ENCODE results near the gene ORC3. TPM values are rescaled to one million over a fixed set of nuclear protein-coding genes. Genes with fewer than 3 reads are reported as not detected.
A peak's percentile ranks its signal among the peaks of the same experiment; 100 is the strongest.
"Not testable (repeated sequence)": the region's sequence is repeated elsewhere in the genome, so short reads cannot be mapped to it uniquely, and the experiment has no call there.

ORC3 gene
- total RNA-seq, 6 donors from 2014 or later: 10.3 to 27.2 (median 17.2) TPM

DNA sequence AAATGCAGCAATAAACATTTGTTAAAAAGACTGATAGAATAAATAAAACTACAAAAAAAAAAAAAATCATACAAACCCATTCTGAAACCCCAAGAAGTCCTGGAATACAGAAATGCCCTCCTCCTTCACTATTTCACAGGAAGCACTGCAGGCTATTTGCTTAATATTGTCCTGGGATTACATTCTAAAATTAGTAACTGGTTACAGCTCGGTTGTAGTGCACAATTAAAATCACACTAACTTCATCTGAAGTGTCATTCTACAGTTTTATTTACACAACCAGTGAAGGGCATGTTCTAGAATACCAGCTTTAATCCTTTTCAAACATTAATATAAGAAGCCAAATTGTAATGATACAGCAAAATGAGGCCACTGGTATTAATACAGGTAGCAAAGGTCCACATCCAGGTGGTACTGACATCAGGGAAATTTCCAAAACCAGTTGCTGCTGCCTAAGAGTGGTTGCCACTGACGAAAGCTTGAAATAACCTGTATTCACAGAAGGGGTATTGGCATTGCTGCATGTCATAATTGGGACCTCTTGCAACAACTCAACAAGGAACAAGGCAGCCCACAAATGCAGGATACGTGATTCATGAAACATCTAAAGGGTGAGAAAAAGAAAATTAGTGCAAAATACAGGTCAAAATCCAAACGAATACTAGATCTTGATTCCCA lies 85.2 kb downstream of the ORC3 start:
- TF ChIP-seq, protein P1, sequence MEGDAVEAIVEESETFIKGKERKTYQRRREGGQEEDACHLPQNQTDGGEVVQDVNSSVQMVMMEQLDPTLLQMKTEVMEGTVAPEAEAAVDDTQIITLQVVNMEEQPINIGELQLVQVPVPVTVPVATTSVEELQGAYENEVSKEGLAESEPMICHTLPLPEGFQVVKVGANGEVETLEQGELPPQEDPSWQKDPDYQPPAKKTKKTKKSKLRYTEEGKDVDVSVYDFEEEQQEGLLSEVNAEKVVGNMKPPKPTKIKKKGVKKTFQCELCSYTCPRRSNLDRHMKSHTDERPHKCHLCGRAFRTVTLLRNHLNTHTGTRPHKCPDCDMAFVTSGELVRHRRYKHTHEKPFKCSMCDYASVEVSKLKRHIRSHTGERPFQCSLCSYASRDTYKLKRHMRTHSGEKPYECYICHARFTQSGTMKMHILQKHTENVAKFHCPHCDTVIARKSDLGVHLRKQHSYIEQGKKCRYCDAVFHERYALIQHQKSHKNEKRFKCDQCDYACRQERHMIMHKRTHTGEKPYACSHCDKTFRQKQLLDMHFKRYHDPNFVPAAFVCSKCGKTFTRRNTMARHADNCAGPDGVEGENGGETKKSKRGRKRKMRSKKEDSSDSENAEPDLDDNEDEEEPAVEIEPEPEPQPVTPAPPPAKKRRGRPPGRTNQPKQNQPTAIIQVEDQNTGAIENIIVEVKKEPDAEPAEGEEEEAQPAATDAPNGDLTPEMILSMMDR (IDR thresholded peaks at IDR 0.05): no peak
- TF ChIP-seq POLR2A (IDR thresholded peaks at IDR 0.05): no peak
- no peak for TF ChIP-seq EP300 (IDR thresholded peaks at IDR 0.05)
- no peak for TF ChIP-seq POLR2AphosphoS5 (IDR thresholded peaks at IDR 0.05)

DNA sequence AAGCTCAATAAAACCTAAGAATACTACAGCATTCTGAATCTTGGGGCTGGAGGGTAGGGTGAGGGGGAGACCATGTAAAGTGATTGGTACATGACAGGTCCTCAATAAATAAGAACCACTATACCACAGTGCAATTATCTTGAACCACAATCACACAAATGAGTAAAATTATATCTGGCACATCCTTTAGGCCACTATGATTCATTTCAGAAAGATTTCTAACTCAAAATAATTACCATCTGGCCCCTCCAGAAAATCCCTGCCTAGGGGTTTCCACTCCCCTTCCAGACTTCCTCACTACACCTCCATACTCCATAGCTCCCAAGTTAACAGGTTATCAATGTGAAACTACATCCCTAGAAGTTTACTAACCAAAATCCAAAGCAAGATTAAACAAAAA lies 92.4 kb downstream of the ORC3 start:
- no peak for ATAC-seq (ENCODE audit: low FRiP score in 2 of 2)
- peaks cover 3 to 34% (median 8%) of the 10 kb centered on the region in 4 donors for H3K36me3 ChIP-seq
- no peak for DNase-seq
- no peak overlapping the region for H3K27ac ChIP-seq
- no peaks in the 10 kb centered on the region for H3K27me3 ChIP-seq
- TF ChIP-seq POLR2A (IDR thresholded peaks at IDR 0.05) (no peak), EP300 (IDR thresholded peaks at IDR 0.05) (no peak), POLR2AphosphoS5 (IDR thresholded peaks at IDR 0.05) (no peak)
- TF ChIP-seq, protein P1 (IDR thresholded peaks at IDR 0.05): no peak
- H3K4me1 ChIP-seq: peaks cover 20 to 33% (median 27%) of the 10 kb centered on the region in 4 donors
- no peaks in the 10 kb centered on the region for H3K9me3 ChIP-seq
- H3K4me3 ChIP-seq: no peak overlapping the region

More for the DNA sequence above, 85.2 kb downstream of the ORC3 start:
- H3K27ac ChIP-seq: peak overlapping the region in 1 of 4 donors; percentile 9
- 44 to 49% methylated on average over 4 of the region's 4 CpGs for WGBS, 2 donors
- H3K36me3 ChIP-seq: peaks cover 11 to 70% (median 28%) of the 10 kb centered on the region in 4 donors
- no peak overlapping the region for H3K4me3 ChIP-seq
- ATAC-seq (ENCODE audit: low FRiP score in 2 of 2) (peak in 1 of 2 donors; percentile 46), DNase-seq (peak in 1 of 2 donors; percentile 32)
- H3K9me3 ChIP-seq: no peaks in the 10 kb centered on the region
- peaks cover 2 to 19% (median 8%) of the 10 kb centered on the region in 4 donors for H3K4me1 ChIP-seq
- no peaks in the 10 kb centered on the region for H3K27me3 ChIP-seq

DNA sequence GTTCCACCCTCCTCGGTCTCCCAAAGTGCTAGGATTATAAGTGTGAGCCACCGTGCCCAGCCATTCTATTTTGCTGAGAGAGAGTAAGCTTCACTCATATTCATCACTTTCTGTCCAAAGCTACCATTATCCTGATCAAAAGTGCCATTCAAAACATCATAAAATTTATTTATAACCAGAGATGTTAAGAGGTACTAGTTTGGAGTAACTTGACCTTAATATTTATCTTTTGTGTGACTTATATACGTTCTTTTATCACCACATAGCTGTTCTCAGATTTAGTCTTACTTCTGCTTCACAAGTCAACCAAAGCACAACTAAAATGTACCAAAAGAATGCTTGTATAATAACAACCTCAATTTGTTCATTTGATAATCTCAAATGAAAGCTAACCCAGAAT lies 94.0 kb downstream of the ORC3 start:
- Histone ChIP-seq H3K4me1 (peaks cover 21 to 47% (median 28%) of the 10 kb centered on the region in 4 donors), H3K9me3 (no peaks in the 10 kb centered on the region), H3K27ac (no peak overlapping the region), H3K27me3 (no peaks in the 10 kb centered on the region), H3K36me3 (peaks cover 0 to 19% (median 3%) of the 10 kb centered on the region in 4 donors), H3K4me3 (no peak overlapping the region)
- DNase-seq (no peak), ATAC-seq (ENCODE audit: low FRiP score in 2 of 2) (no peak)
- 63 to 89% methylated on average over 3 of the region's 3 CpGs for WGBS, 2 donors
- TF ChIP-seq, protein P1 (IDR thresholded peaks at IDR 0.05): no peak
- no peak for TF ChIP-seq POLR2A (IDR thresholded peaks at IDR 0.05)
- no peak for TF ChIP-seq POLR2AphosphoS5 (IDR thresholded peaks at IDR 0.05)
- TF ChIP-seq EP300 (IDR thresholded peaks at IDR 0.05): no peak

DNA sequence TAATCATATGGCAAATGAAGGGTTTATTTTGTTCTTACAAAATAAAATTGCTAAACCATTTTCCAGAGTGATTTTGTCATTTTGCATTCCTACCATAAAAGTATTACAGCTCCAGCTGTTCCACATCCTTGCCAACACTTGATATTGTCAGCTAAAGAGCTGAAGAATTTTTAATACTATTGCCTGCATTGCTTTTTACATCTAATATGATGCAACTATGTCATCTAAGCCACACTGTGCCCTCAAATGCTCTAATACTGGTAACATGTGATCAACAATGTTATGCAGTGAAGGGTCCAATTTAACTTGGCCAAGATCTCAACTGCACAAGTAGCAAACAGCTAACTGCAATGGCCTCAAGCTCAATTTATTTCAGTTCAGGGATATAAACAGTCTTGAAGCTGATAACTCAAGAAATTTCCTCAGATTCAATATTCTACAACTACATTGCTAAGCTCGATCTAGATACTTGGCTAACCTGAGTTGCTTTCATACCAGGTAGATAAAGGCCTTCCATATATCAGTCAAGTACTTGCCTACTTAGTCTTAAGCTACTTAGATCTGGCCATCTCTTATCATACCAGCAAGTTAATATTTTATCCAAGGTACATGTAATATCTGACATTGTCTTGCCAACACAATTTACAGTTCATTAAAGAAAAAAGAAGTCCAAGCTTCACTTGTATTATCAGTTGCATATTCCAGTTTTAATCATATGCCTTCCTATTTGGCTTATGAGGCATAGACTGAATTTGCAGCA lies 95.1 kb downstream of the ORC3 start:
- TF ChIP-seq, protein P1 (IDR thresholded peaks at IDR 0.05): no peak
- TF ChIP-seq POLR2AphosphoS5 (IDR thresholded peaks at IDR 0.05) (peak in 1 of 2 donors; percentile 56), EP300 (IDR thresholded peaks at IDR 0.05) (no peak)
- ATAC-seq (ENCODE audit: low FRiP score in 2 of 2): peak in 1 of 2 donors; percentile 36
- Histone ChIP-seq H3K27ac (no peak overlapping the region), H3K36me3 (peaks cover 0 to 8% (median 2%) of the 10 kb centered on the region in 4 donors), H3K4me3 (no peak overlapping the region), H3K9me3 (no peaks in the 10 kb centered on the region), H3K27me3 (no peaks in the 10 kb centered on the region), H3K4me1 (peaks cover 23 to 59% (median 34%) of the 10 kb centered on the region in 4 donors)
- DNase-seq: no peak
- 75 to 83% methylated on average over 1 of the region's 1 CpG for WGBS, 2 donors

DNA sequence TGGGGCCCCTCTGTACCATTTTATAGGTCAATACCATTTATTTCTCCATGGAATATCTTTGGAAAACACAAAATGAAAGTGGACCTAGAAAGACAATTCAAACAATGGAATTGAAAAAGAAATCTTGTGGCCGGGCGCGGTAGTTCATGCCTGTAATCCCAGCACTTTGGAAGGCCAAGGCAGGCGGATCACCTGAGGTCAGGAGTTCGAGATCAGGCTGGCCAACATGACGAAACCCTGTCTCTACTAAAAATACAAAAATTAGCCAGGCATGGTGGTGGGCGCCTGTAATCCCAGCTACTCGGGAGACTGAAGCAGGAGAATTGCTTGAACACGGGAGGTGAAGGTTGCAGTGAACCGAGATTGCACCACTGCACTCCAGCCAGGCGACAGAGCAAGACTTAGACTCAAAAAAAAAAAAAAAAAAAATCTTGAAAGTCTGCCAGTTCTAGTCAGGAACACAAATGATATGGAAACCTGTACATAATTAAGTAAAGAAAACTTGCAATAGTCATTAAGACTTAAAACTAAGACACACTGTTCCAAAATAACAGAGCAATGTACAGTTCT lies 96.8 kb downstream of the ORC3 start:
- H3K27me3 ChIP-seq; H3K4me3 ChIP-seq; H3K9me3 ChIP-seq; H3K27ac ChIP-seq; DNase-seq; H3K36me3 ChIP-seq; ATAC-seq (ENCODE audit: low FRiP score in 2 of 2): not testable (repeated sequence)
- WGBS, 2 donors: 84 to 85% methylated on average over 11 of the region's 11 CpGs
- H3K4me1 ChIP-seq: peaks cover 31 to 69% (median 47%) of the 10 kb centered on the region in 4 donors

Measured in upper lobe of left lung (tissue), 6 donors.